GM18511 (cell line): Measurements from ENCODE around the gene CAMSAP3.
"Not testable (repeated sequence)": the region's sequence is repeated elsewhere in the genome, so short reads cannot be mapped to it uniquely, and the experiment has no call there.

Source experiments
- ATAC-seq: cut with Tn5 transposase; IDR thresholded peaks from one replicate; pipeline ENCODE4 v1.9.1; 2021; ENCODE audit warnings: mild to moderate bottlenecking, moderate library complexity; ENCODE audit not compliant: unreplicated experiment

The CAMSAP3 gene

GRCh38 chr19:7628589-7629311 lies 33.1 kb downstream of the CAMSAP3 start:
- ATAC-seq, result no peak

GRCh38 chr19:7629347-7630054 lies 33.8 kb downstream of the CAMSAP3 start, which contains the start of the genes PET100 and XAB2:
PET100 (plus strand) TSS chr19:7629793; CDS start chr19:7629834, 41 bp downstream.
XAB2 (minus strand) TSS chr19:7629545; CDS start chr19:7629527, 18 bp downstream.
- ATAC-seq, result peak; percentile 95

GRCh38 chr19:7631577-7631976 lies 35.9 kb downstream of the CAMSAP3 start:
- ATAC-seq, result no peak

DNA sequence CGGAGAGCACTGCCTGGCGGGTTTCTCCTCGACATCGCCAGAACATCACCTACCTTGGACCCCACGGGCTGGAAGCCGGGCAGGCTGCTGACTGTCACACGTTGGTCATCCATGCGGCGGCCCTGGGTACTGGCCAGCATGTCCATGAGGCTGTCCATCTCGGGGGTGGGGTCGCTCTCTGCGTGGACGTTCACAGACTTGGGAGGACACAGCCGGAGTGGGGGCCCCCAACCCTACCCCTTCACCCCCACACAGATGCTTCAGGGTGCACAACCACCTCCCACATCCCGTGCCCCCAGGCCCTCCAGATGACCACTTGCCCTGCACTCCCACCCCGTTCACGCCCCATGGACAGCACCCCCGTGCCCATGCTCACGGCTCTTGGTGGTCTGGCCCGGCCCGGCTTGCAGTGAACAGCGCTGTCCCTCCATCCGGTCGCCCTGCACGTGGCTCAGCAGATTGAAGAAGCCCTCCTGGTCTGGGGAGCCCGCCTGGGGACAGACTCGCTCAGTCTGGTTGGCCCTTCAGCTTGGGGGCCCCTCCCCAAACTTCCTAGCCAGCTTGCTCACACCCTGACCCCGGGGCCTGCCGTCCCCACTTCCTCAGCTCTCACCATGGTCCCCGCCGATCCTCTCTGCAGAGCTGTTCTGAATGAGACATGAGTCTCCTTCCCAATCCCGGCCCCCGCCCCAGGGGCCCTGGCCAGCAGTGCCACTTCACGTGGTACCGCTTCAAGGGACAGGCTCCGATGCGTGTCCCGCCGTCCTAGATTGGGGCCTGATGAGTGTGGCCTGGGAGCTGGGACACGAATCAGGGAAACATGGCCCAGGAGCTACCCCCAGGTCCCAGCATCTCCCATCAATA lies 36.9 kb downstream of the CAMSAP3 start:
- no peak for ATAC-seq

GRCh38 chr19:7633698-7634097 lies 38.0 kb downstream of the CAMSAP3 start, which contains the start of gene PCP2:
PCP2 (minus strand) TSS chr19:7633719; CDS start chr19:7633457, 262 bp downstream.
- ATAC-seq, result no peak

DNA sequence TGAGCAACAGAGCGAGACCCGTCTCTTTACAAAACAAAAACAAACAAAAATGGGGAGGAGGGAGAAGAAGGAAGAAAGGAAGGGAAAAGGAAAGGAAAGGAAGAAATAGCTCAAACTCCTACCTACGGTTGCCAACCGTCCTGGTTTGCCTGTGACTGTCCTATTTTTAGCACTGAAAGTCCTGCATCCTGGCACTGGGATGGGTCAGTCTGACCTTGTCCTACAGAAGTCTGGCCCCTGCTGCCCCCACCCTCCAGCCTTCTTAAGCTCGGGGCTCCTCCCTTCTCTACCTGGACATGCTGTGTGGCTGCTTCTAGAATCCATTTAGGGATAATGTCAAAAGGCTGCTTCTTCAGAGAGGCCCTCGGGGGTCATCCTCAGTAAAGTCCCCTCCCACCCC lies 40.0 kb downstream of the CAMSAP3 start:
- no peak for ATAC-seq

GRCh38 chr19:7636317-7636690 lies 40.6 kb downstream of the CAMSAP3 start:
- no peak for ATAC-seq

DNA sequence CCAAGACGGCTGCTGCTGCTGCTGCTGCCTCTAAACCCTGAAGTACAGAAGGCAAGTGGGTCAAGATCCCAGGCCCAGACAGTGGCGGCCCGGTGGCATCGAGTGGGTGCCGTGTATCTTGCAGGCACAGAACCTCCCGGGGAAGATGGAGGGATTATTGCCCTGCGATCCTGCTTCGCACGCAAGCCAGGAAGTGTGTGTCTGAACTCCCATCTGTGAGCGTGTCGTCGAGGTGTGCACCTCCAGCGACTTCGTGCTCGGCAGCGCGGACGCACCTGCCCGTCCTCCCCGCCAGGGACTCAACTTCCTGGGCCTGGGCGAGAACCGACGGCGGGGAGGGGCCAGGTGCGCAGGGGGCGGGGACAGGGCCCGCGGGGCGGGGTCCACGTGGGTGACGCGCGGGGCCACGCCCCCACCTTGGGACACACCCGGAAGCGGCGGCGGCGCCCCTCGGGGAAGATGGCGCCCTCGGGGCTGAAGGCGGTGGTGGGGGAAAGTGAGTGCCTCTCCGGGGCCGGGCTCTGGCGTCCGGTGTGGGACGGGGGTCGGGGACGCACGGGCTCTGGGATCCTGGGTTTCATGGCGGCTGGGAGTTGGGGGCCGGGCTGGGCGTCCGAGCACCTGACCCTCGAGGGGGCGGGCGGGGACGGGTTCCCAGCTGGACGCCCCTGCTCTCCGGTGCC lies 41.2 kb downstream of the CAMSAP3 start, which contains the start of gene STXBP2:
Gene STXBP2 (plus strand): TSS at position 420 of the 683 bp plus-strand sequence. CDS start 40 bp downstream, at position 460.
- peak; percentile 77 for ATAC-seq

DNA sequence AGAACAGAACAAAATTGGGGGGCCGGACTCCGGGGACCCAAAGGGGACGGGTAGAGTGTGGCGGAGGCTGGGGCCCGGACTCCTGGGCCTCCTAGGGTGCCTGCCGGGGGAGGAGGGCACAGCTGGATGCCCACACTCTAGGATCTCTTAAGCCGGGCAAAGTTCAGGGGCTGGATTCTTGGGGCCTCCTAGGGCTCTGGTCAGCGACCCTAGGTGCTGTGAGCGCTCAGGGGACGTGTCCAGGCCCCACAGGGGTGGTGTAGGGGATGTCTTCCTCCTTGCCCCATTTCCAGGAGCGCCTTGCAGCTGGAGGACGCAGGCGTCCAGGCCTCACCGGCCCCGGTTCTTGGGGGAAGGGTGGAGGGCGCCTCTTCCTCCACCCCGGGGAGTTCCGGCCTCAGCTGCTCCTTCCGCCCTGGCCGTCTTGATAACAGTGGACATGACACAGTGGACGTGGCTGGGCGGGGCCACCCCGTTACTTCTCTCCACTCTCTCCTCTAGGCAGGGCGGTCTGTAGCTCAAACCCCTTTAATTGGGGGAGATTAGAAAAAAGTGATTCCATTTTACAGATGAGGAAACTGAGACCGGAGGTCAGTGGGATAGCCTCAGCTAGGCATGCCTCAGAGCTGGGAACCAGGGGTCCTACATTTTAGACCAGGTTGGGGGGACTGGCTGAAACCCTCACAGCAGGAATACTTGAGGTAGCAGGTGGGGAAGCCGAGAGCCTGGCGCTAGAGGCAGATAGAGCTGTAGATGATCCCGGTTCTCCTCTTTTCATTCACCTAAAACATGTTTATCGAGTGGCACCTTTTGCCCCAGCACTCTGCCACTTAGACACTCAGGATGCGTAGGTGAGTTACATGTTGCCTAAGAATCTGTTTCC lies 42.0 kb downstream of the CAMSAP3 start:
- peak; percentile 6 for ATAC-seq

- ATAC-seq, result no peak
Measured at GRCh38 chr19:7638802-7639465, 43.3 kb downstream of the CAMSAP3 start.

- no peak for ATAC-seq
Measured at GRCh38 chr19:7639863-7640348, 44.2 kb downstream of the CAMSAP3 start.

DNA sequence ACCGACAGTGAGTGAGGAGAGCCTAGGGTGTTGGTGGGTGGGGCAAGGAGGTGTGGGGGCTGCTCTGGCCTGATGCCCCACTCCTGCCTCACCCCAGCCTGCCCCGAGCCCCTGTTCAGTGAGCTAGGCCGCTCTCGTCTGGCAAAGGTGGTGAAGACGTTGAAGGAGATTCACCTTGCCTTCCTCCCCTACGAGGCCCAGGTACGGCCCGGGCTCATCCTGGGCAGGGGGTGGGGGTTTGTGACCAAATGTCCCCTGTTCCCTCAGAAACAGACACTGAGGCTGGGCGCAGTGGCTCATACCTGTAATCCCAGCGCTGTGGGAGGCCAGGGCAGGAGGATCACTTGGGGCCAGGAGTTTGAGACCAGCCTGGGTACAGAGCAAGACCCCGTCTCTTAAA lies 45.1 kb downstream of the CAMSAP3 start:
- ATAC-seq, result no peak

GRCh38 chr19:7641290-7642276 lies 45.9 kb downstream of the CAMSAP3 start:
- no peak for ATAC-seq

DNA sequence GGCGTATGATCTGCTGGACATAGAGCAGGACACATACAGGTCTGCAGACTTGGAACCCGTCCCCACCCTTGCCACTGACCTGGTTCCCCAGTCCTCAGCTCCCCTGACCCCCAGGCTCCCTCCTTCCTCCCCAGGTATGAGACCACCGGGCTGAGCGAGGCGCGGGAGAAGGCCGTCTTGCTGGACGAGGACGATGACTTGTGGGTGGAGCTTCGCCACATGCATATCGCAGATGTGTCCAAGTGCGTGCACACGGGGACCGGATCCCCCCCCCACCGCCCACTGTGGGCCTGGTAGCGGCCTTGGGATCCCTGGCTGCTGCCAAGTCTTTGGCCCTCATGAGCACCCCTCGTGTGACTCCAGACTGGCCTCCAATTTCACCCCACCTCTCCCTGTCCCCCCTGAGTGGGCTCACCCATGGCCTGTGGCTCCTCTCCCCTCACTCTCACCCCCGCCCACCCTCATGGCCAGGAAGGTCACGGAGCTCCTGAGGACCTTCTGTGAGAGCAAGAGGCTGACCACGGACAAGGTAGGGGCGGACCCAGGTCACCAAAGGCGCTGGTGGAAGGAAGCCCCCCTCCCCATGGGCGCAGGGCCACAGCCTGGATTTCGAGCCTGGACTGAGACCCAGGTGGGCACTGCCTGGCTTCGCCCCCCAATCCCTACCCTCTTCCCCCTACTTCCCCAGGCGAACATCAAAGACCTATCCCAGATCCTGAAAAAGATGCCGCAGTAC lies 46.8 kb downstream of the CAMSAP3 start:
- no peak for ATAC-seq

DNA sequence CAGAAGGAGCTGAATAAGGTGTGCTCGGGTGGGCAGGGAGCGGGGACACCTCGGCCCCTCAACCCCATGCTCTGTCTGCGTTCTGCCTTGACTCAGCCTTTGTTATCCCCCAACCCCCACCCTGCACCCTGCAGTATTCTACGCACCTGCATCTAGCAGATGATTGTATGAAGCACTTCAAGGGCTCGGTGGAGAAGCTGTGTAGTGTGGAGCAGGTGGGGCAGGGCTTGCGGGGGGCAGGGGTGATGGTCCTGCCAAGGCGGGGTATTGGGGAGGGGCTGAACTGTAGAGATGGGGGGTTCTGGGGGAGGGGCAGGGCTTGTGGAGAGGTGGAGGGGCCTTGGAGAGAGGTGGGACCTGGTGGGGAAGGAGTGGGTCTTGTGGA lies 47.4 kb downstream of the CAMSAP3 start:
- no peak for ATAC-seq

DNA sequence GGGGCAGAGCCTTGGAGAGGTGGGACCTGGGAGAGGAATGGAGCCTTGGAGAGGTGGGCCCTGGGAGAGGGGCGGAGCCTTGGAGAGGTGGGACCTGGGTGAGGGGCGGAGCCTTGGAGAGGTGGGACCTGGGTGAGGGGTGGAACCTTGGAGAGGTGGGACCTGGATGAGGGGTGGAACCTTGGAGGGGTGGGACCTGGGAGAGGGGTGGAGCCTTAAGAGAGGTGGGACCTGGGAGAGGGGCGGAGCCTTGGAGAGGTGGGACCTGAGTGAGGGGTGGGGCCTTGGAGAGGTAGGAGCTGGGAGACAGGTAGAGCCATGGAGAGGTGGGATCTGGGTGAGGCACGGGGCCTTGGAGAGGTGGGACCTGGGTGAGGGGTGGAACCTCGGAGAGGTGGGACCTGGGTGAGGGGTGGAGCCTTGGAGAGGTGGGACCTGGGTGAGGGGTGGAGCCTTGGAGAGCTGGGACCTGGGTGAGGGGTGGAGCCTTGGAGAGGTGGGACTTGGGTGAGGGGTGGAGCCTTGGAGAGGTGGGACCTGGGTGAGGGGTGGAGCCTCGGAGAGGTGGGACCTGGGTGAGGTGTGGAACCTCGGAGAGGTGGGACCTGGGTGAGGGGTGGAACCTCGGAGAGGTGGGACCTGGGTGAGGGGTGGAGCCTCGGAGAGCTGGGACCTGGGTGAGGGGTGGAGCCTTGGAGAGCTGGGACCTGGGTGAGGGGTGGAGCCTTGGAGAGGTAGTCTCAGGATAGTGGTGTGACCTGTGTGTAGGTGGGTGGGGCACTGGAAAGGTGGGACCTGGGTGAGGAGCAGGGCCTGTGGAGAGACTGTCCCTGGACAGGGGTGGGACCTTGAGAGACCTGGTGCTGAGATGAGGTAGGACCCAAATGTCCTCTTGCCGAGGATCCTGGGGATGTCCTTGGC lies 48.2 kb downstream of the CAMSAP3 start:
- not testable (repeated sequence) for ATAC-seq
